Measurements from ENCODE around the gene LOC128125822.

LOC128125822 gene

DNA sequence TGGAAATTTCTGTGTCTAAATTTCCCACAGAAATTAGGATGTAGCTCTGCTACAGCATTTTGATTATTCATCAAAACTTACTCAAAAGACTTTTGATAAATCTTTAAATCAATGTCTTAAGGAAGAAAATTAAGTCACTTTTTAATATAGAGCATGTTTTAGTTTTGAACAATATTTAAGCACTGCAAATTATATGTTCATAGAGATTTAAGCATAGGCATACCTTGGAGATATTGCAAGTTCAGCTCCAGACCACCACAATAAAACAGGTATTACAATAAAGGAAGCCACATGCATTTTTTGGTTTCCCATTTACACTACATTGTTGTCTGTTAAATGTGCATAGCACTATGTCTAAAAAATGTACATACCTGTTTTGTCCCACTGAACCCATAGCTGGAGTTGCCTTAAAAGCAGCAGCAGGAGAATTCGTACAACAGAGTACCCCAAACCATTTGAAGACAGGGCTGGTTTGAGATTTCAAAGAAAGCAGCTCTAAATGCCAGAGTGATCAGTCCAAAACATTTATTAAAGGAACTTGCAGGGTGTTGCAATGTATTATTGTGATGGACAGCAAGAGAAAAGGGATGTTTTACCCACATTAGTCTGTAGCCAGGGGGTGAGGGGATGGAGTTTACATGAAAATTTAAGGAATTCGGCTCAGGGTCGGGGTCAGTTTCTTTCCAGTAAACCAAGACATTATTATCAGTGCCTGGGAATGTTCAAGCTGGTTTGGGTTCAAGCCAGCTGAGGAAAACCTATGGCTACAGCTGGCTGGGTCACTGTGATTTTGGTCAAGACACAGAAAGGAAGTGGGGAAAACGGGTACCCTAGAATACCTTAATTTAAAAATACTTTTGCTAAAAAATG, 6.3 kb upstream of the LOC128125822 start:
- DNase-seq (no peak), ATAC-seq (peak in 1 of 4 donors; percentile 23)
- peaks cover 0 to 31% (median 9%) of the 10 kb centered on the region in 4 donors for H3K4me1 ChIP-seq
- peaks cover 0 to 3% (median 0%) of the 10 kb centered on the region in 4 donors for H3K36me3 ChIP-seq
- intact Hi-C loops (cut with DNase I): no loop called here
- WGBS (ENCODE audit: insufficient coverage, low coverage, low lambda C conversion rate, missing lambda C conversion rate): 32% methylated on average over 4 of the region's 4 CpGs
- peak overlapping the region; percentile 40 to 100 (median 95) for H3K27ac ChIP-seq
- no peaks in the 10 kb centered on the region for H3K9me3 ChIP-seq
- H3K4me3 ChIP-seq: peak overlapping the region in 2 of 3 donors; percentile 50 to 52
- TF ChIP-seq POLR2A (IDR thresholded peaks at IDR 0.05): no peak
- TF ChIP-seq, protein P1, sequence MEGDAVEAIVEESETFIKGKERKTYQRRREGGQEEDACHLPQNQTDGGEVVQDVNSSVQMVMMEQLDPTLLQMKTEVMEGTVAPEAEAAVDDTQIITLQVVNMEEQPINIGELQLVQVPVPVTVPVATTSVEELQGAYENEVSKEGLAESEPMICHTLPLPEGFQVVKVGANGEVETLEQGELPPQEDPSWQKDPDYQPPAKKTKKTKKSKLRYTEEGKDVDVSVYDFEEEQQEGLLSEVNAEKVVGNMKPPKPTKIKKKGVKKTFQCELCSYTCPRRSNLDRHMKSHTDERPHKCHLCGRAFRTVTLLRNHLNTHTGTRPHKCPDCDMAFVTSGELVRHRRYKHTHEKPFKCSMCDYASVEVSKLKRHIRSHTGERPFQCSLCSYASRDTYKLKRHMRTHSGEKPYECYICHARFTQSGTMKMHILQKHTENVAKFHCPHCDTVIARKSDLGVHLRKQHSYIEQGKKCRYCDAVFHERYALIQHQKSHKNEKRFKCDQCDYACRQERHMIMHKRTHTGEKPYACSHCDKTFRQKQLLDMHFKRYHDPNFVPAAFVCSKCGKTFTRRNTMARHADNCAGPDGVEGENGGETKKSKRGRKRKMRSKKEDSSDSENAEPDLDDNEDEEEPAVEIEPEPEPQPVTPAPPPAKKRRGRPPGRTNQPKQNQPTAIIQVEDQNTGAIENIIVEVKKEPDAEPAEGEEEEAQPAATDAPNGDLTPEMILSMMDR (IDR thresholded peaks at IDR 0.05): no peak
- no peaks in the 10 kb centered on the region for H3K27me3 ChIP-seq

DNA sequence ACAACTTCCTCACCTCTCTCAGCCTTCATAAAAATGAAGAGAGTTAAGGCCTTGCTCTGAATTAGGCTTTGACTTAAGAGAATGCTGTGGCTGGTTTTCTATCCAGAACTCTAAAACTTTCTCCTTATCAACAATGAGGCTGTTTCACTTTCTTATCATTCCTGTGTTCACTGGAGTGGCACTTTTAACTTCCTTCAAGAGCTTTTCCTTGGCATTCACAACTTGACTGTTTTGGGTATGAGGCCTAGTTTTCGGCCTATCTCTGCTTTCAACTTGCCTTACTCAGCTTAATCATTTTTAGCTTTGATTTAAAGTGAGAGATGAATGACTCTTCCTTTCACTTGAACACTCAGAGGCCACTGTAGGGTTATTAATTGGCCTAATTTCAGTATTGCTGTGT, 4.3 kb upstream of the LOC128125822 start:
- Histone ChIP-seq H3K27ac (peak overlapping the region in 2 of 3 donors; percentile 23 to 100), H3K4me1 (peaks cover 0 to 21% (median 7%) of the 10 kb centered on the region in 4 donors), H3K9me3 (no peaks in the 10 kb centered on the region), H3K36me3 (peaks cover 0 to 3% (median 0%) of the 10 kb centered on the region in 4 donors), H3K27me3 (no peaks in the 10 kb centered on the region), H3K4me3 (no peak overlapping the region)
- DNase-seq (no peak), ATAC-seq (no peak)
- 73% methylated on average over 1 of the region's 1 CpG for WGBS (ENCODE audit: insufficient coverage, low coverage, low lambda C conversion rate, missing lambda C conversion rate)
- intact Hi-C loops (cut with DNase I): no loop called here
- no peak for TF ChIP-seq POLR2A (IDR thresholded peaks at IDR 0.05)
- TF ChIP-seq, protein P1 (IDR thresholded peaks at IDR 0.05): no peak

DNA sequence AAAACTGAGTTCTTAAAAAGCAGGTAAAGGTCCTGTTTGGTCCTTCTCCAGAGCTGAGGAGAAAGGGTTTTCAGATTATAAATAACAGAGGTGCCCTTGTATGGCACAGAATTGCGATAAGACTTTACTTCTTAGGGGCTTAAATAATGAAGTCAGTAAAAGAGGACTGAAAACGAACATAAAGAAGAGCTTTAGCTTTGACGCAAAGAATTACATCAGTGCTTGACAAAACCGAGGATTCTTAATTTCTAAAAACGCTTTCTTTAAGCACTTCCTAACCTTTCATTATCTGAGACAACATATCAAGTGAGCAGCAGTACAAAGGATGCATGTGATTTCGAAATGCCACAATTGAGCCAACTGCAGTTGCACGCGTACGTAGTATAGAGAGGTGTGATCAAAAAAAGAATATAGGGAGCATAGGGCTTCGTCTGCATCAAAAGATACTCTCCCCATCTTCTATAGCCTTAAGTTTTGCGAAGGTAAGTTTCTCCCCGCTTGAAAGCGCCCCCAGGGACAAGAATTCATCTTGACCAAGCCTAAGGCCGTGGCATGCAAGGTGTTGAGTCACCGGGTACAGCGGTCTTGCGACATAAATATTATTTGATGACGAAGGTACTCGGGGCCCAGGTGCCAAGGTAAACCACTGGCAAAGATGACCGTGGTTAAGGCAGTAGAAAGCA, 778 bp upstream of the LOC128125822 start:
- Histone ChIP-seq H3K4me3 (peak overlapping the region; percentile 37 to 79 (median 78)), H3K27ac (peak overlapping the region; percentile 99 to 100 (median 100)), H3K36me3 (peaks cover 0 to 4% (median 3%) of the 10 kb centered on the region in 4 donors), H3K27me3 (no peaks in the 10 kb centered on the region), H3K9me3 (no peaks in the 10 kb centered on the region), H3K4me1 (peaks cover 0 to 18% (median 4%) of the 10 kb centered on the region in 4 donors)
- 12% methylated on average over 20 of the region's 20 CpGs for WGBS (ENCODE audit: insufficient coverage, low coverage, low lambda C conversion rate, missing lambda C conversion rate)
- ATAC-seq: peak; percentile 24 to 57 (median 46)
- TF ChIP-seq, protein P1 (IDR thresholded peaks at IDR 0.05): no peak
- TF ChIP-seq POLR2A (IDR thresholded peaks at IDR 0.05): no peak
- intact Hi-C loops (cut with DNase I): no loop called here
- DNase-seq: peak; percentile 70 to 90 (median 84)

DNA sequence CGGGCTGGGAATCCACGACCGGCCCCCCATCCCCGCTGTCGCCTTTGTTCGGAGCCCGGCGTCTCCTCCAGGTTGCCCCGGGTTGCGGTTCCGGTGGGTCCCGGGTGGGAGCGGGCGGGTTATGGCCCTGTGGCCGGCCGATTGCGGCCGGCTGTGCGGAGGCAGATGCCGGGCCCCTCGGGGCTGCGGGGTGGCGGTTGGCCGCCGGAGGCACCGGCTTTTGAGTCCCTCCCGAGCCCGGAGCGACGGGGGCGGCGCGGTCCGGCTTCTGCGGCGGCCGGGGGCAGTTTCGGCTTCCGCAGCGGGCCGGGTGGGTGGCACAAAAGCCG, 431 bp downstream of the LOC128125822 start:
- ATAC-seq (peak in 3 of 4 donors; percentile 0 to 12 (median 1)), DNase-seq (no peak)
- peaks cover 0 to 16% (median 12%) of the 10 kb centered on the region in 4 donors for H3K36me3 ChIP-seq
- intact Hi-C loops (cut with DNase I): no loop called here
- WGBS (ENCODE audit: insufficient coverage, low coverage, low lambda C conversion rate, missing lambda C conversion rate): no CpG with 5 or more reads among the region's 42 CpGs
- H3K27ac ChIP-seq: peak overlapping the region; percentile 99 to 100 (median 100)
- H3K27me3 ChIP-seq: no peaks in the 10 kb centered on the region
- TF ChIP-seq, protein P1 (IDR thresholded peaks at IDR 0.05): no peak
- TF ChIP-seq POLR2A (IDR thresholded peaks at IDR 0.05): no peak
- no peaks in the 10 kb centered on the region for H3K9me3 ChIP-seq
- H3K4me1 ChIP-seq: peaks cover 0 to 28% (median 8%) of the 10 kb centered on the region in 4 donors
- H3K4me3 ChIP-seq: peak overlapping the region; percentile 64 to 79 (median 78)

All from right lobe of liver (tissue), 6 donors.